Esophagus muscularis mucosa (tissue), 3 donors: ENCODE data around the gene PCNX3.

ENCODE experiments used
- CTCF ChIP-seq, 3 experiments: fragments of 200-600 bp in 2 of 3; fragments of 450-650 bp in 1 of 3; sonication (generic) in 2 of 3; IDR thresholded peaks; one replicate each; pipeline ENCODE4 v1.5.1; 2017 to 2019; ENCODE audit warnings: antibody characterized with exemption in 3 of 3, mild to moderate bottlenecking in 2 of 3, moderate library complexity in 1 of 3
- POLR2A ChIP-seq: fragments of 450-650 bp; IDR thresholded peaks from one replicate; pipeline ENCODE4 v1.6.1; 2017; ENCODE audit warnings: antibody characterized with exemption, moderate library complexity, mild to moderate bottlenecking, low read depth

- TF ChIP-seq POLR2A (no peak), CTCF (IDR thresholded peaks at IDR 0.05) (no peak)
Measured at GRCh38 chr11:65661599-65662246, 46.1 kb downstream of the PCNX3 start.
